Astrocyte of the spinal cord (primary cell): ENCODE results near the gene ZNF3.

Source experiments
- DNase-seq: peaks from one replicate; pipeline ENCODE4 v3.0.0; 2011; ENCODE audit warnings: low read depth, low spot score
- H3K4me3 ChIP-seq: 2 replicates; pipeline ENCODE4 v1.5.1; 2011; ENCODE audit warnings: low read depth, mild to moderate bottlenecking, low read length, moderate library complexity
- CTCF ChIP-seq: IDR thresholded peaks from 2 replicates; pipeline ENCODE4 v1.5.1; 2012; ENCODE audit warnings: low read depth, mild to moderate bottlenecking, low read length, inconsistent platforms
- in situ Hi-C: cut with HindIII; loops from 2 replicates; pipeline ENCODE4 v1.10.0; 2017; ENCODE audit warnings: low sequenced_read_pairs

Gene ZNF3

GRCh38 chr7:100088095-100088620 lies 6.6 kb upstream of the ZNF3 start:
- no peak for TF ChIP-seq CTCF
- in situ Hi-C loops = no loop called here

GRCh38 chr7:100087055-100087750 lies 5.7 kb upstream of the ZNF3 start:
- peak; percentile 92 for DNase-seq
- no peak overlapping the region for H3K4me3 ChIP-seq
- TF ChIP-seq CTCF = no peak
- in situ Hi-C loops = no loop called here

More at GRCh38 chr7:100088095-100088620, 6.6 kb upstream of the ZNF3 start:
- H3K4me3 ChIP-seq = peak overlapping the region; percentile 91
- no peak for DNase-seq

DNA sequence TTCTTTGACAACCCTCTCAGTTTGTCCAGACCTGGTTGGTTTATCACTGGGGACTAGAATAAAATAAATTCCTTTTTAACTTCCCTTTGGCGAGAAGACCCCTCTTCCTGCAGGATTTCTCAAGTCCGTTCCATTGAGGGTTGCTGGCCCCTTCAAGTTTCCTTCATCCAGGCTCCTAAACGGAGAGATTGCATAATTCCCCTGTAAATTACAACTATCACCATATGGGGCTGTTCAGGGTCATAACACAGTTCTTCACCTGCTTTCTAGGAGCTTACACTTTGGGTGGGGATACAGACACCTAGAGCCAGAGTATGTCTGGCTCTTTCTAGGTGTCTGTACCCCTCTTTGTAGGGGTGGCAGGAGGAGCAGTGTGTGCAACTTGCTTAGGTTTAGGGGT lies 4.0 kb upstream of the ZNF3 start:
- H3K4me3 ChIP-seq = no peak overlapping the region
- TF ChIP-seq CTCF = no peak
- DNase-seq = no peak
- in situ Hi-C loops = no loop called here

DNA sequence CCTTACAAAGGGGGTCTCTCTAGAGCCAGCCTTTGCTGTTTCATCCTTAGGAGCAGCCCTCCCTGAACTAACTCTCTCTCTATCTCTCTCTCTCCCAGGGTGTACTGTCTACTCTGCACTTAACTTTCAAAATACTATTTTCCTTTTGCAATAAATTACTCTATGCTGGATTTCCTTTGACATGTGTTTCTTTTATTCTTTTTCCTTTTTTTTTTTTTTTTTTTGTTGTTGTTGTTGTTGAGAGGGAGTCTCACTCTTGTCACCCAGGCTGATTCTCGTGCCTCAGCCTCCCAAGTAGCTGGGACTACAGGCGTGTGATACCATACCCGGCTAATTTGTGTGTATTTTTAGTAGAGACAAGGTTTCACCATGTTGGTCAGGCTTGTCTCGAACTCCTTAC lies 1.5 kb upstream of the ZNF3 start:
- DNase-seq = no peak
- in situ Hi-C loops = no loop called here
- H3K4me3 ChIP-seq = no peak overlapping the region
- no peak for TF ChIP-seq CTCF

- TF ChIP-seq CTCF = no peak
- in situ Hi-C loops = no loop called here
- H3K4me3 ChIP-seq = peak overlapping the region; percentile 97
- DNase-seq = no peak
These were observed 502 bp downstream of the ZNF3 start for GRCh38 chr7:100080907-100081534.

DNA sequence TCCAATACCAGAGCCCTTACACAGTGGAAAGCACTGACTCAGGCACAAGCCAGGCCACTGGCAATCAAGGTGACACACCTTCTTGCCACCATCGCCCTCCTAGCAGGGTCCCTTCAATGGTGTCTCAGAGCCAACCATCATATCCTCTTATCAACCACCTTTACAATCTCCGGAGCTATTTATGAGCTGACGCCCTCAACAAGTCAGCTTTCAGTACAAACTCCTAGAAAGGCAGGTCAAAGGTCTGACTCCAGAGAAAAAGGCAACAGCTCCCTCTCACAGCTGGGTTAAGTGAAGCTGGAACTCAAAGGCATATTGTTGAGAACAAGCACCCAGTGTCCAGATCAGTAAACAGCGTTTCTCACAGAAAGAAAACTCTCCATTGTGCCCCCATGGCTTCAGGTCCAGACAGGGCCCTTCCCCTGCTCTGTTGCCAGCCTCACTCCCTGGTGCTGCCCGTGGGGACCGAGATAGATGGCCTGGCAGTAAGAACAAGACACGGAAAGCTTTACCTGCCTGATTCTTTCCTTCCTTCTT lies 2.4 kb downstream of the ZNF3 start:
- no peak for TF ChIP-seq CTCF
- no peak overlapping the region for H3K4me3 ChIP-seq
- in situ Hi-C loops = no loop called here
- no peak for DNase-seq
